ENCODE data around the gene DPRX.

DPRX gene

GRCh38 chr19:53631949-53632407 lies at the start of gene DPRX:
Gene DPRX (plus strand): TSS chr19:53631999. CDS start chr19:53632107, 108 bp downstream.
- FAIRE-seq = no peak

- FAIRE-seq = no peak
Measured at GRCh38 chr19:53583181-53583580, 48.6 kb upstream of the DPRX start.

- FAIRE-seq = no peak
Measured at GRCh38 chr19:53586277-53586691, 45.5 kb upstream of the DPRX start.

GRCh38 chr19:53594811-53595509 lies 36.8 kb upstream of the DPRX start:
- FAIRE-seq = no peak

- FAIRE-seq = no peak
Measured at GRCh38 chr19:53595510-53595867, 36.3 kb upstream of the DPRX start.

GRCh38 chr19:53596056-53596455 lies 35.7 kb upstream of the DPRX start:
- no peak for FAIRE-seq

GRCh38 chr19:53597023-53597422 lies 34.8 kb upstream of the DPRX start:
- no peak for FAIRE-seq

- no peak for FAIRE-seq
Measured at GRCh38 chr19:53598361-53598760, 33.4 kb upstream of the DPRX start.

- FAIRE-seq = no peak
Measured at GRCh38 chr19:53600217-53600616, 31.6 kb upstream of the DPRX start.

GRCh38 chr19:53606031-53606430 lies 25.8 kb upstream of the DPRX start:
- no peak for FAIRE-seq

- no peak for FAIRE-seq
Measured at GRCh38 chr19:53608381-53608780, 23.4 kb upstream of the DPRX start.

GRCh38 chr19:53612762-53613526 lies 18.9 kb upstream of the DPRX start:
- no peak for FAIRE-seq

- no peak for FAIRE-seq
Measured at GRCh38 chr19:53621885-53622740, 9.7 kb upstream of the DPRX start.

GRCh38 chr19:53624771-53625545 lies 6.8 kb upstream of the DPRX start:
- FAIRE-seq = no peak

- FAIRE-seq = no peak
Measured at GRCh38 chr19:53626486-53626885, 5.3 kb upstream of the DPRX start.

GRCh38 chr19:53626976-53627375 lies 4.8 kb upstream of the DPRX start:
- no peak for FAIRE-seq

GRCh38 chr19:53634768-53635167 lies 3.0 kb downstream of the DPRX start:
- FAIRE-seq = no peak

- no peak for FAIRE-seq
Measured at GRCh38 chr19:53639471-53639870, 7.7 kb downstream of the DPRX start.

GRCh38 chr19:53642381-53643099 lies 10.7 kb downstream of the DPRX start:
- FAIRE-seq = no peak

- FAIRE-seq = no peak
Measured at GRCh38 chr19:53644061-53644816, 12.4 kb downstream of the DPRX start.

GRCh38 chr19:53646144-53646543 lies 14.3 kb downstream of the DPRX start:
- FAIRE-seq = no peak
